Measurements from ENCODE around the gene GMCL1.

- TF ChIP-seq REST (IDR thresholded peaks at IDR 0.05; ENCODE audit: unreplicated experiment) (no peak), CTCF (conservative IDR thresholded peaks at IDR 0.05; ENCODE audit: low read depth in 2 of 2) (peak; percentile 84 to 96), EZH2phosphoT487 (IDR thresholded peaks at IDR 0.05; ENCODE audit: unreplicated experiment) (no peak), POLR2AphosphoS5 (IDR thresholded peaks at IDR 0.05; ENCODE audit: low read depth) (no peak)
Observed at GRCh38 chr2:69816923-69817542, 12.4 kb upstream of the GMCL1 start.

All from GM23338 (cell line).